Activated CD4-positive, CD25-positive, alpha-beta regulatory T cell treated with anti-CD3 and anti-CD28 coated beads, Interleukin-2, amount 50 U/mL, for 72 hours (primary cell): ENCODE results near the gene PRMT1.

ENCODE experiments used
- DNase-seq: peaks from one replicate; pipeline ENCODE4 v3.0.0; 2021

PRMT1 gene

DNA sequence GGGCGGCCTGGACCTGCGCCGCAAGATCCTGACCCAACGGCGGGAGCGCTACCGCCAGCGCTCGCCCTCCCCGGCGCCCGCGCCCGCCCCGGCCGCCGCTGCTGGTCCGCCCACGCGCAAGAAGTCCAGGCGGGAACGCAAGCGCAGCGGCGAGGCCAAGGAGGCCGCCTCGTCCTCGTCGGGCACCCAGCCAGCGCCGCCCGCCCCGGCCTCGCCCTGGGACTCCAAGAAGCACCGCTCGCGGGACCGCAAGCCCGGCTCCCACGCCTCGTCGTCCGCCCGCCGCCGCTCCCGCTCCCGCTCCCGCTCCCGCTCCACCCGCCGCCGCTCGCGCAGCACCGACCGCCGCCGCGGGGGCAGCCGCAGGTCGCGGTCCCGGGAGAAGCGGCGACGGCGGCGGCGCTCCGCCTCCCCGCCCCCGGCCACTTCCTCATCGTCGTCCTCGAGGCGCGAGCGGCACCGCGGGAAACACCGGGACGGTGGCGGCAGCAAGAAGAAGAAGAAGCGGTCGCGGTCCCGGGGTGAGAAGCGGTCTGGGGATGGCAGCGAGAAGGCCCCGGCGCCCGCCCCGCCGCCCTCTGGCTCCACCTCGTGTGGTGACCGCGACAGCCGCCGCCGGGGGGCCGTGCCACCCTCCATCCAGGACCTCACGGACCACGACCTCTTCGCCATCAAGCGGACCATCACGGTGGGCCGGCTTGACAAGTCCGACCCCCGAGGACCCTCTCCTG, 25.1 kb upstream of the PRMT1 start:
- DNase-seq = no peak

DNA sequence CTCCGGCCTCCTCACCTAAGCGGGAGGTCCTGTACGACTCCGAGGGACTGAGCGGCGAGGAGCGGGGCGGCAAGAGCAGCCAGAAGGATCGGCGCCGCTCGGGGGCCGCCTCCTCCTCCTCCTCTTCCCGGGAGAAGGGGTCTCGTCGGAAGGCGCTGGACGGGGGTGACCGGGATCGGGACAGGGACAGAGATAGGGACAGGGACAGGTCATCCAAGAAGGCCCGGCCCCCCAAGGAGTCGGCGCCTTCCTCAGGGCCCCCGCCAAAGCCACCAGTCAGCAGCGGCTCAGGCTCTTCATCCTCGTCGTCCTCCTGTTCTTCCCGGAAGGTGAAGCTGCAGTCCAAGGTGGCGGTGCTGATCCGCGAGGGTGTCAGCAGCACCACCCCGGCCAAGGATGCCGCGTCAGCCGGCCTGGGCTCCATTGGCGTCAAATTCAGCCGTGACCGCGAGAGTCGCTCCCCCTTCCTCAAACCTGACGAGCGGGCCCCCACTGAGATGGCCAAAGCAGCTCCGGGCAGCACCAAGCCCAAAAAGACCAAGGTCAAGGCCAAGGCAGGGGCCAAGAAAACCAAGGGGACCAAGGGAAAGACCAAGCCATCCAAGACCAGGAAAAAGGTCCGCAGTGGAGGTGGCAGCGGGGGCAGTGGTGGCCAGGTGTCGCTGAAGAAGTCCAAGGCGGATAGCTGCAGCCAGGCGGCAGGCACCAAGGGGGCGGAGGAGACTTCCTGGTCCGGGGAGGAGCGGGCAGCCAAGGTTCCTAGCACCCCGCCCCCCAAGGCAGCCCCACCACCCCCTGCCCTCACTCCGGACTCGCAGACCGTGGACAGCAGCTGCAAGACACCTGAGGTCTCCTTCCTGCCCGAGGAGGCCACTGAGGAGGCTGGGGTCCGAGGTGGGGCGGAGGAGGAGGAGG, 24.3 kb upstream of the PRMT1 start:
- no peak for DNase-seq

DNA sequence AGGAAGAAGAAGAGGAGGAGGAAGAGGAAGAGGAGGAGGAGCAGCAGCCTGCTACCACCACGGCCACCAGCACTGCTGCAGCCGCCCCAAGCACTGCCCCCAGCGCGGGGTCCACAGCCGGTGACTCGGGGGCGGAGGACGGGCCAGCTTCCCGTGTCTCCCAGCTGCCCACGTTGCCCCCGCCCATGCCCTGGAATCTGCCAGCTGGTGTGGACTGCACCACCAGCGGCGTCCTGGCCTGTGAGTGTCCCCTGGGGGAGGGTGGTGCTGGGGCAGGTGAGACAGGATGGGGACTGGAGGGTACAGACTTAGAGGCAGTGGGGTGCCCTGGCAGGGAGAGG, 23.6 kb upstream of the PRMT1 start:
- no peak for DNase-seq

DNA sequence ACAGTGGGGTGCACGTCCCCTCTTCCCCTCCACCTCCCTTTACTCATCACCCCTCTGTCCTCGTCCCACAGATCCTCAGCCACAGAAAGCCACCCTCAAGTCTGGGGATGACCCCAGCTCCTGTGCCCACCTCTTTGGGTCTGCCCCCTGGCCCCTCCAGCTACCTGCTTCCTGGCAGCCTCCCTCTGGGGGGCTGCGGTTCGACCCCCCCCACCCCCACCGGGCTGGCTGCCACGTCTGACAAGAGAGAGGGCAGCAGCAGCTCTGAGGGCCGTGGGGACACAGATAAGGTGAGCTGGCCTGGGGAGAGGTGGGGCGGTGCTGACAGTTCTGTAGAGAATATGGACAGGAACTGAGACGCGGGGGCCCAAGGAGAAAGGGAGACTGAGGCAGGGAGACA, 22.5 kb upstream of the PRMT1 start:
- no peak for DNase-seq

DNA sequence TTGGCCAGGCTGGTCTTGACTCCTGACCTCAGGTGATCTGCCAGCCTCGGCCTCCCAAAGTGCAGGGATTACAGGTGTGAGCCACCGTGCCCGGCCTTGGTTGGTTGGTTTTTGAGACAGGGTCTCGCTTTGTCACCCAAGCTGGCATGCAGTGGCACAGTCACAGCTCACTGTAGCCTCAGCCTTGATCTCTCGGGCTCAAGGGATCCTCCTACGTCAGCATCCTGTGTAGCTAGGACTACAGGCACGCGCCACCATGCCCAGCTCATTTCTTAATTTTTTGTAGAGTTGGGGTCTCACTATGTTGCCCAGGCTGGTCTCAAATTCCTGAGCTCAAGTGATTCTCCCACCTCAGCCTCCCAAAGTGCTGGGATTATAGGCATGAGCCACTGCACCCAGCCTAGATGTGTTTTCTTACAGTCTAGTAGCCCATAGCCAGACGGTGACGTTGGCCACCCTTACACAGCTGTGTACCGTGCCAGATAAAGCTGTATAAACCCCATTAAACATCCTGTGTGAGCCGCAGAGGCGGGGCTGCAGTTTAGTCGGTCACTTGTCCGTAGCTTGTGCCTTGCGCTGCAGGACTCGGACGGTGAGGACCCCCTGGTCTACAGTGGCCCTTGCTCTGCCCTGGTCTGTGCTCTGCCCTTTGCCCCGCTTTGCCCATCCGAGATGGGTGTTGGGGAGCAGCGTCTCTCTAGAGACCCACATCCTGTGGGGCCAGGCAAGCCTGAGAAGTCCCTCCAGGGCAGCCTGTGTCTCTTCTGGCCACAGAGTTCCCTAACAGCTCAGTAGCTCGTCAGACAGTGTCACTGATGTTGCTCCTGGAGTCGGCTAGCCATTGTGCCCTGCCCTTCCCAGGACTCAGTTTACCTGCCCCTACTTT, 21.3 kb upstream of the PRMT1 start:
- no peak for DNase-seq

DNA sequence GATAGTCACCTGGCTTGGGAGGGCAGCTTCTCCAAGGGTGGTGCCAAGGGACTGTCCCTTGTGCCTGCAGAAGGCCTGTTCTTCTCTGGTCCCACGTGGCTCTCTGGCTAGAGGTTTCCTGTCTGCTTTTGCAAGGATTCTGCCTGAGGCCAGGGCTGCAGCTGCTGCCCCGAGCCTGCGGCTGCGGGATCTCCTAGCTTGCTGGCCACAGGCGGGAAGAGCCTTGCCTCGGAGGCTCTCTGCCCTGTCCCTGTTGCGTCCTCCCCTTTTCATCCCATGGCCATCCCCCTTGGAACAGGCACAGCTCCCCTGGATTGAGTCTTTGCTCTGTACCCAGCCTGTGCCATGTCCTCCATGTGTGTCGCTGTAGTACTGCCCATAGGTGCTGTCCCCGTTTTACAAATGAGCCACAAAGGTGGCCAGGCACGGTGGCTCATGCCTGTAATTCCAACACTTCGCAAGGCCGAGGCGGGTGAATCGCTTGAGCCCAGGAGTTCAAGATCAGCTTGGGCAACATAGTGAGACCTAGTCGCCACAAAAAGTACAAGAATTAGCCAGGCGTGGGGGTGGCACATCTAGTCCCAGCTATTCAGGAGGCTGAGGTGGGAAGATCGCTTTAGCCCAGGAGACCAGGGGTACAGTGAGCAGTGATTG, 20.5 kb upstream of the PRMT1 start:
- no peak for DNase-seq

DNA sequence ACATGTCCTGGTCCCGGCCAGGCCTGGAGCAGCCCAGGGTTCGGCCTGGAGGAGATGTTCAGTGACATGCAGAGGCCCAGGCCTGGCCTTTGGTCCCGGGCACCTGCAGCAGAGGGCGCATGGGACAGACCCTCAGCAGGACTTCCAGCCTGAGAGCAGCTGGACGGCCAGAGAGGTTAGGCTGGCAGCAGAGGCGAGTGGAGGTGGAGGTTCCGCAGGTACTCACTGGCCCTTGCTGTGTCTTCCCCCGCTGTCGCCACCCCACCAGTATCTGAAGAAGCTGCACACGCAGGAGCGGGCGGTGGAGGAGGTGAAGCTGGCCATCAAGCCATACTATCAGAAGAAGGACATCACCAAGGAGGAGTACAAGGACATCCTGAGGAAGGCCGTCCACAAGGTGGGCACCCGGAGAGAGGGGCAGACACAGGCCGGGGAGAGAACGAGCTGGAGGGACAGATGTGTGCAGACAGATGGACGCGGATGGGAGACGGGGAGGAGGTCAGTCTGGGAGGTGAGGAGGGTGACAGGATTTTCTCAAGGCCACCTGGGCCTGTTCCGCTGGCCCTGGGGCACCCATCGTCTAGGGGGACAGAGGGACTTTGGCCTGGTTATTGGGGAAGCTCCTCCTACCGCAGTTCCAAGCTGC, 19.5 kb upstream of the PRMT1 start:
- DNase-seq = no peak

DNA sequence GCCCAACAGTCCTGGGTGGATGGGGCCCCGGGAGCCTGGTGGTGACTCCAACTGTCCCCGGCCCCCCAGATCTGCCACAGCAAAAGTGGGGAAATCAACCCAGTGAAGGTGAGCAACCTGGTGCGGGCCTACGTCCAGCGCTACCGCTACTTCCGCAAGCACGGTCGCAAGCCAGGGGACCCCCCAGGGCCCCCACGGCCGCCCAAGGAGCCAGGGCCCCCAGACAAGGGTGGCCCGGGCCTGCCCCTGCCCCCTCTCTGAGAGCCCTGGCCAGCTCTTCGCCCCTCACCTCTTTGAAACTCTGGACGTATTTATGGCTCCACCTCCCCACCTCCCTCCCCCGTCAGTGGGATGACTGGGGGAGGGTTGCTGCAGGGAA, 18.9 kb upstream of the PRMT1 start:
- no peak for DNase-seq

DNA sequence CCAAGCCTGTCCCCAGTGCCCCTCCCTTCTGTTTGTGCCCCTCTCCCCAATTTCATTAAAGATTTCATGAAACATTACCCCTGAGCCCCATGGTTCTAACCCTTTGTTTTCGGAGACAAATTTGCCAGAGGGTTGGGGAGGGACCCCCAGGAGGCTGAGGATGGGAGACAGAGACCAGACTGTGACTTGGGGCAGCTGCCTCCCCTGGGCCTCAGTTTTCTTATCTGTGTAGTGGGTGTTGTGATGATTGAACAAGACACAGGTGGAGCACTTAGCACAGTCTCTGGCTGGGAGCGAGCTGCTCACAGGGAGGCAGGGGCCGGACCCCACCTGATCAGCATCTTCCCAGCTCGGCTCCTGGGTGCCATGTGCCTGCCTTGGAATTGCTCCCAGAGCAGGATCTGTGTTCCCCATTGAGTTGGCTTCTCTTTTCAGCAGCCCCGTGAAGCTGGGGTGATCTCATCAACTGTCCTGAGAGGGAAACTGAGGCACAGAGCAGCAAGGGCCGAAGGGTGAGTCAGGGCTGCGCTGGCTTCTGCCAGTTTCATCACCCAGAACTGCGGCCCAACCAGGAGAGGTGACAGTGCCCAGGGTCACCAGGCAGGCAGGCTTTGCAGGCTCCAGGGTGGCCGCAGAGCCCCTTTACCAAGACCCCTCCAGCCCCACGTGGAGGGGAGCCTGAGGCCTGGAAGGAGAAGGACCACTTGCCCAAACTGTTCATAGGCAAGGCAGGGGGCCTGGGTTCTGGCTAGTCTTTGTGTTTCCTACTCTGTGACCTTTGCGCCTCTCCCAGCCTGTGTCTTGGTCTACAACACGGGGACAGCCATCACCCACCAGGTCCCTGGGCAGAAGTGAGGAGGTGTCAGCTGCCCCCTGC, 18.3 kb upstream of the PRMT1 start:
- DNase-seq = no peak

DNA sequence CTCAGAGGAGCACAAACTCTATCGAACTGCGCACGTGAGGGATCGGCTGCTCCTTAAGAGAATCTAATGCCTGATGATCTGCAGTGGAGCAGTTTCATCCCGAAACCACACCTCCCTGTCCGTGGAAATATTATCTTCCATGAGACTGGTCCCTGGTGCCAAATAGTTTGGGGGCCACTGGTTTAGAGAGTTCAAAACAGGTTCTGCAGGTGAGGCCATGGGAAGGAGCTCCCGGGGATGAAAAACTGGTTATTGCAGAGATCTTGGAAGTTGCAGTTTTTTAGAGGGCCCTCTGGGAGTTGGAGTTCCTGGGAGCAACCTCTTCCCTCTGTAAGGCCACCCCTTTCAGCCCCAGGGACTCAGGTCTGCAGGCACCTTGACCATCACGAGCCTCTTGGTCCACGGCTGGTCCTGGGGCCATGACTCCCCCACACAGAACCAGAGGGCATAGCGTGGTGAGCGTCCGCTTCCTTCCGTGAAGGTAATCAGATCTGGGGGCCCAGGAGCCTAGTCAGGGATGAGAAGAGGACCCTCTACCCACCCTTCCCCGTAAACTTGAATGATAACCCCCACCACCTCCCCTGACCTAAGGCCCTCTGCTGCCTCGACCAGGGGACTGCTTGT, 16.6 kb upstream of the PRMT1 start:
- no peak for DNase-seq

DNA sequence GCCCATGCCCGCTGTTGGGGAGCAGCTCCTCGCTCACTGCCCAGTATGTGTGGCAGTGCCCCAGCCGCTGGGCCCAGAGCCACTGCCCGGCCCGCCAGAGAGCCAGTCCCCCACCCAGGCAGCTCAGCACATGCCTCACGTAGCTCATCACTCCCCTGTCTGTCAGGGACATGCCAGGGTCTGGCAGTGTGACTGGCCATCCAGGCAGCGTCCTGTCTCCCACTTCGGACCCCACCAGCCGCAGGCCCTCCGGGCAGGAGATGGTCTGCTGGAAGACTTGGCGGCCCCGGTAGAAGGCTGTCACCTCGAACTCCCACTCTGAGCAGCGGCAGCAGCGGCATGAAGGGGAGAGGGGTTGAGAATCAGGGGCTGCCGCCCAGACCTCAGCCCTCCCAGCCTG, 15.1 kb upstream of the PRMT1 start:
- no peak for DNase-seq

DNA sequence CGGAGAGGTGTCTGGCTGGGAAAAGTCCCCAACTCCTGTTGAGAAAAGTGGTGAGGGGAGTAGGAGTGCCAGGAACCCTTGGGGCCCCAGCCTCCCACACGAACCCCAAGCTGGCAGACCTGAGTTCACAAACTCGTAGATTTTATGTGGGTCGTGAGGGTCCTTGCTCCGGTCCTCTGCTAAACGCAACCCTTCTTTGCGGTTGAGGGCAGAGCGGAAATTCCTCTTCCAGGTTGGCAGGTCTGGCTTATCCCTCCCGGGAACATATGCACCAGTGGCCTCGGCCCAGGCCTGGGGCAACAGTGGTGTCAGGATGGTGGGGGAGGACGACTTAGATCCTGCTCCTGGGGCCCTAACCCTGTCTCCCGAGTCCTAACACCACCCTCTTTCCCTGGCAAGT, 13.8 kb upstream of the PRMT1 start:
- no peak for DNase-seq

DNA sequence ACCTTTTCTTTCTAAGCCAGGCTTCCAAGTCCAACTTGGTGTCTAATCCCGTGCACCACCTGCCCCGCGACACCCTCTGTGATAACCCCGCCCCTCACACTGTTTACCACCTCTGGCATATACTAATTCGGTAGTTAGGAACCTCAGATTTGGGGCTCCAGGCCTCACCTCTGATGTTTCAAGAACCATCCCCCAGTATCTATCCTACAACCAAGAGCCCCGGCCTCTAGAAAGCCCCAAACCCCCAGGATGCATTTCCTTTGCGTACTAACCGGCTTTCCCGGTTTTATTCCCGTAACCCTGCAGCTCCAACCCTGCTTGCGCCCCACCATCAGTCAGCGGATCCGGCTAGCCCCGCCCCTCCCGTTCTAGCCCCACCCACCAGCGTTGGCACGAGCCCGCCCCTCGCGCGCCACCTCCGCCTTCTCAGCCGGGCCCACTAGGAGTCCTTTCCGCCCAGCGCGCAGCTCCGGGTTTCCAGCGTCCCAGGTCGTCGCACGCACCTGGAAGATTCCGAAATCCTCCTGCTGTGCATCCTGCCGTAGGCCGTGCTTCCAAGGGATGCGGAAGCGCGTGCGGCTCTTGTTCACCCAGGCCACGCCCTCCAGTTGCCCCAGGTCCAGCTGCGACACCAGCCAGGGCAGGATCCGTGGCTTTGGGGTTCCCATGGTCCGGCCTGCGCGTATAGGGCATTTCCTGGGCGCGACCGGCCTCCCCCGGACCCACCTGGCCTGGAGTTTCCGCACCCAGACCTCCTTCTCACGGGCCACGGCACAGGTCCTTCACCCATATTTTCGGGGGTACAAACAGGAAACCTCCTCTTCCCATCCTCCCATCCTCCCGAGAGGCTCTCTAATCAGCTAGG, 12.7 kb upstream of the PRMT1 start:
- peak; percentile 88 for DNase-seq

DNA sequence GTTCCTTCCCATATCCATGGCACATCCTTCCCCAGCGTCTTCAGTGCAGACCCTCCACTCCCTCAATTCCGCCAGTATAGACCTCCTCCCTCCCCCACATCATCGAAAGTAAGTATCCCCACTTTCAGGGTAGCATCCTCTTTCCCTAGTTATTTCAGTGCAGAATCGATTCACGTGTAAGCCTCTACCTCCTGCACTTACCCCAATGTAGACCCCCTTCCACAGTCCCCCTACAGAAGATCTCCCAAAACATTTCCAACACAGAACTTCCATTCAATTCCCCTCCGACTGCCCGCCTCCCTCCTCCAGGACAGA, 12.1 kb upstream of the PRMT1 start:
- DNase-seq = no peak

DNA sequence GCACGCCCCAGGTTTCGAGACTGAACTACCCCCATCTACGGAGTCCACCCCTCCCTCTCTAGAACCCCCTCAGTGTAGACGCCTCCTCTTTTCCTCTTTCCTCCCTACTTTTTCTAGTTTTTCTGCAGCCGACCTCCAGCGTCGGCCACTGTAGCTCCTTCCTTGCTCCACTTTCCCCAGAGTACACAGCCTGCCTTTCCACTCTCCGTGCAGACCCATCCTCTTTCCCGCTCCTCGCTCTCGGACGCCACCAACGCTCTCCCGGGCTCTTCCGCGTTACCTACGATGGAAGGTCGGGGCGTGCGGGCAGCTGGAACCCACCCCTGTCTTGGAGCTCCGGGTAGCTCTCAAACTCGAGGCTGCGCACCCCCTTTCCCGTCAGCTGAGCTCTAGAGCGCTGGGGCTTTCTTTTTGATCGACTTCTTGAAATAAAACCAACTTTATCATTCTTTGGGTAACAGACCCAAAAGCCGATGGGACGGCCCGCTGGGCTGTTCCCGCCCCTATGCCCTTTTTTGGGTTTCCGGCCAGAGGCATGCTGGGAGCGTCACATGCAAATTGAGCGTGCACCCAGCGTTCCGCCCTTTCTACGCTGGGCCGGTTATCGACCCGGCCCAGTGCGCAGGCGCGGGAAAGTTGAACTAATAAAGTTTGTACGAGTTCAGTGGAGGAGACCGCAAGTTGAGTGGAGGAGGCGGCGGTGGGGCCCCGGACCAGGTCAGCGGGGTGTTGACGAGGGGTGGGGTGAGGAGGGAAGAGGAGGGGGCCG, 11.5 kb upstream of the PRMT1 start, which contains the start of the genes BCL2L12 and IRF3:
Gene BCL2L12, plus strand, starts transcription at position 583 of the 769 bp plus-strand sequence. CDS start 760 bp downstream, outside the sequence.
Gene IRF3, minus strand, starts transcription at position 507 of the 769 bp plus-strand sequence. CDS start 1,019 bp downstream, outside the sequence.
- DNase-seq = peak; percentile 100

DNA sequence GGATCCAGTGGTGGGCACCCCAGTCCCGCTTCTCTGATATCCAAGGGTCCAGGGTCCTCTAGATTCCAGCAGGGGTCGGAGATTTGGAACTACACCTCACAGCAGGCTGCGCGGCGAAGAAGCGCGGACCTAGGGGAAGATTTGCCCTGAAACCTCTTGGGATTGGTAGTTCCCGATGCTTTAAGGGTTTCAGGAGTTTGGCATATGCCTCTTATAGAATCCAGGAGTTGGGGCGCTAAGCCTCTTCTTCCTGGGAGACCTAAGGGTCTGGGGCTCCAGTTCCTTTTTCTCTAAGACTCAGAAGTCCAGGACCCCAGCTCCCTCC, 11.0 kb upstream of the PRMT1 start:
- DNase-seq = no peak

DNA sequence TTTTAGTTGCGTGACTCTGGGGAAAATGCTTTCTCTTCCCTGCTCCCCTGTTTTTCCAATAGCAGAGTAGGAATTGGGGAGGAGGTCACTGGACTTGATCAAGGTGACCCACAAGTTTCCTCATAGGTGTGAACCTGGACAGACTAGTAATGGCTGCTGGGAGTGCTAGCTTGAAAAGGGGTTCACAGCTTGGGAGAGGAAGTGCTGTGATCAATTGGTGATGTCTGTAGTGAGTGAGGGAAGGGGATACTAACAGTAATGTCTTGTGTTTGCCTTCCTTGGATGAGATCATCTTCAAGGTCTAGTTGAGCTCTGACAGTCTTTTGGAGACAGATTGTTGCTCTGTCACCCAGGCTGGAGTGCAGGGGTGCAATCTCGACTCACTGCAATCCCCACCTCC, 9.6 kb upstream of the PRMT1 start:
- DNase-seq = no peak

DNA sequence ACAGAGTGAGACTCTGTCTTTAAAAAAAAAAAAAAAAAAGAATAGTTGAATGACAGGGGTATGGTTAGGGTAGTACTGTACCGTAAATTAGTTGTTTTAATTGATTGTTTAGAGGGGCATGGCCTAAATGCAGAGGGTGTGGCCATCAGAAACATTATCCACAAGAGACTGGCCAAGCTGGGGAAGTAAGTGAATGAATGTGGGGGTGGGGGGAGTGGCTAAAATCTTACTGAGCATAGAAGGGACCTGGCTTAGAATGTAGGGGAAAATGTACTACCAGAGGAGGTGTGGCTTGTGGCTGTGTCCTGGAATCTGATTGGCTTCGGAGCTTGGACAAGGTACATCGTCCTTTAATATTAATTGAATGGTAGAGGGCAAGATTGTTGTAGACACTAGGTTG, 7.6 kb upstream of the PRMT1 start:
- DNase-seq = no peak
